Endothelial cell of hepatic sinusoid (primary cell): Measurements from ENCODE around the gene RAB11B.
"Not testable (repeated sequence)": the region's sequence is repeated elsewhere in the genome, so short reads cannot be mapped to it uniquely, and the experiment has no call there.

ENCODE experiments used
- in situ Hi-C: cut with HindIII; loops from 2 replicates; pipeline ENCODE4 v1.10.0; 2017; ENCODE audit warnings: low sequenced_read_pairs

RAB11B gene

DNA sequence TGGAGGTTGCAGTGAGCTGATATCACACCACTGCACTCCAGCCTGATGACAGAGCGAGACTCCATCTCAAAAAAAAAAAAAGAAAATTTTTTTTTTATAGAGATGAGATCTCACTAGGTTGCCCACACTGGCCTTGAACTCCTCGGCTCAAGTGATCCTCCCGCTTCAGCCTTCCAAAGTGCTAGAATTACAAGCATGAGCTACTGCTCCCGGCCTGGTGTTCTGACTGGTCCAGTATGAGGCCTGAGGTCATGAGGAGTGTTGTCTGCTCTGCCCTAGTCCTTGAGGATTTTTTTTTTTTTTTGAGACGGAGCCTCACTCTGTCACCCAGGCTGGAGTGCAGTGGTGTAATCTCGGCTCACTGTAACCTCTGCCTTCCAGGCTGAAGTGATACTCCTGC, 35.2 kb downstream of the RAB11B start:
- in situ Hi-C loops: not testable (repeated sequence)

DNA sequence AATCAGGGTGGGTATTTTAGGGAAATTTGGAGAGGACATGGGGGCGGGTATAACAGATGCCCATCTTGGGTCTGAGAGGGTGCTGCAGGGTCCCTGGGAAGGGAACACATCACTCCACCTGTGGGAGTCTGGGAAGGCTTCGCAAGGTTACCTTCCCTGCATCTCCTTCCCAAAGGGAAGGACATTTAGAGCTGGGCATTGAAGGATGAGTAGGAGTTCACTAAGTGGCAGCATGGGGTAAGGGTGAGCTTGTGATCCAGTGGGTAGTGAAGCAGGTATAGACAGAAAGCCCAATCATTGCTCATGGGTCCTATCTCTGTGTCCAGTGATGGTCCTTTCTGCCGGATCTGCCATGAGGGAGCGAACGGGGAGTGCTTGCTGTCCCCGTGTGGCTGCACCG, 36.1 kb downstream of the RAB11B start:
- in situ Hi-C loops: no loop called here

GRCh38 chr19:8429044-8429443, 38.9 kb downstream of the RAB11B start:
- in situ Hi-C loops: no loop called here

DNA sequence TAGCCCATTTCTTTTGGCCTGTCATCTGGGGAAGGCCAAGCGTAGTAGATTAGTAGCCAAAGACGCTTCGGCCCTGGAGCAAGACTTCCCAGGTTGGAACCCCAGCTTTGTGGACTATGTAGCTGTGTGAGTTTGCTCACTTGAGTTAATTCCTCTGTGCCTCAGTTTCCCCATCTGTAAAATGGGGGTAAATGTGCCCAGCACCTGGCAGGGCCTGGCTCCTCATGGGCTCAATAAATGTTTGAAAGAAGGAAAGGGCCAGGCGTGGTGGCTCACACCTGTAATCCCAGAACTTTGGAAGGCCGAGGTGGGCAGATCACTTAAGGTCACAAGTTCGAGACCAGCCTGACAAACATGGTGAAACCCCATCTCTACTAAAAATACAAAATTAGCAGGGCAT, 39.7 kb downstream of the RAB11B start:
- in situ Hi-C loops: no loop called here

DNA sequence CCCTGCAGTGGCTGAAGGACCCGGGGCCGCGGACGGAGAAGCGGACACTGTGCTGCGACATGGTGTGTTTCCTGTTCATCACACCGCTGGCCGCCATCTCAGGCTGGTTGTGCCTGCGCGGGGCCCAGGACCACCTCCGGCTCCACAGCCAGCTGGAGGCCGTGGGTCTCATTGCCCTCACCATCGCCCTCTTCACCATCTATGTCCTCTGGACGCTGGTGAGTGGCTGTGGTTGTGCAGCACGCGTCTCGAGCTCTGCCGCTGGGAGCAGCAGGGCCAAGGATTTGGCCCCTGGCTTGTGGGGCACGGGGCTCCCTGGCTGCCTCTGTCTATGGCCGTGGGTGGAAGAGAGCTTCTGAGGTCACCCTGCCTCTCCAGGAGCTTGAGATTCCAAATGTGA, 40.5 kb downstream of the RAB11B start:
- in situ Hi-C loops: no loop called here

DNA sequence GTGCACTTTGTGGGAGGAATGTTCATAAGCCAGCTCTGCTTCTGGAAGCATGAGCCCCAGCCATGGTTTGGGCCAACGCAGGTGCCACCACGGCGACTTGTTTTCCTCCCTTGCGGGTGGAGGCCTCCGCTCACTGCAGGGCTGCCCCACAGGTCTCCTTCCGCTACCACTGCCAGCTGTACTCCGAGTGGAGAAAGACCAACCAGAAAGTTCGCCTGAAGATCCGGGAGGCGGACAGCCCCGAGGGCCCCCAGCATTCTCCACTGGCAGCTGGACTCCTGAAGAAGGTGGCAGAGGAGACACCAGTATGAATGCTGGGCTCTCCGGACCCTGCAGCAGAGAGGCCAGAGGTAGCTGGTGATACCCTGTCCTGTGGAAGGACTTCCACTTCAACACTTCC, 48.1 kb downstream of the RAB11B start:
- in situ Hi-C loops: no loop called here

GRCh38 chr19:8441725-8442544, 51.8 kb downstream of the RAB11B start:
- in situ Hi-C loops: no loop called here

DNA sequence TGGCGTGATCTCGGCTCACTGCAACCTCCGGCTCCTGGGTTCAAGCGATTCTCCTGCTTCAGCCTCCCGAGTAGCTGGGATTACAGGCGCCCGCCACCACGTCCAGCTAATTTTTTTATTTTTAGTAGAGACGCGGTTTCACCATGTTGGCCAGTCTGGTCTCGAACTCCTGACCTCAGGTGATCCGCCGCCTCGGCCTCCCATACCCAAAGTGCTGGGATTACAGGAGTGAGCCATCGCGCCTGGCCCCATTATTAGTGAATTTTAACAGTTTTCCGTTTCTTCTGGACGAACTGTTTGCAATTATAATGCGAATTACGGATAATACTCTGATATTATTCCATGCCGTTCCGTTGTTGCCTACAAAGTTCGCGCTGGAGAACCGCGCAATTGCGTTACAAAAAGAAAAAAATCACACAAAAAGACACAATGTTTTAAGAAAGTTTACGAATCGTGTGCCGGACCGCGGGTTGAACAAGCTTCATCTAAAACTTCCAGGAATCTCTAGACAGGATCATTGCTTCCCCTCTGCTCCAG, 54.0 kb downstream of the RAB11B start:
- in situ Hi-C loops: not testable (repeated sequence)

DNA sequence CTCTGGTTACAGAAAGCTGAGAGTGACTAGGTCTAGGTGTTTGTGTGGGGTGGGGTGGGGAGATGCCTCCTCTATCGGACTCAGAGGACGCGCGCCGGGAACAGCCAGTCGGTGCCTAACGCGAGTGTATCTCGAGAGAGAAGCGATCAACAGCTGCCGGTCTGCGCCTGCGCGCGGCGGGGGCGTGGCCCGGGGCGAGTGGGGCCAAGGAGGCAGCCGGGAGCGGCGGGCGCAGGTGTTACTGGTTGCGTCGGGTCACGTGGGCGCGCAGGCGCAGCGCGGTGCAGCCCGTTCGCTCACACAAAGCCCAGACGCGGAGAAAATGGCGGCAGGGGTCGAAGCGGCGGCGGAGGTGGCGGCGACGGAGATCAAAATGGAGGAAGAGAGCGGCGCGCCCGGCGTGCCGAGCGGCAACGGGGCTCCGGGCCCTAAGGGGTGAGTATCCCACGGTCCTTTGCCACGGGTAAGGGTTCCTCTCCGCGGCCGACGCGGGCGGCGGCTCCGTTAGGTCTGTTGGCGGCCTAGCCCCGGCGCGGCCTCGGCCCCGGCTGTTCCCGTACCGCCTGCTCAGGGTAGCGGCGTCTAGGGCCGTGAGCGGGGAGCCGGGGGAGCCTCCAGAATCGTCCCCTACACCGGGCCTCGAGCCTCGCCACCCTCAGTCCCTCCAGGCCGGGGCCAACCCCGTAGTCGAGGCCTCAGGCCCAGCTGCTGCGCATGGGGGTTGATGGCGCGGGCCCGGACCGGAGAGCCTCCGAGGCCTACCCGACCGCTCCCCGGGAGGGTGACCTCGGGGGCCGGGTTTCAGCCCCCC, 54.7 kb downstream of the RAB11B start, which contains the start of gene HNRNPM:
TSS of gene HNRNPM (plus strand) at position 299 of the 811 bp plus-strand sequence. CDS start at position 323, 24 bp downstream.
- in situ Hi-C loops: loop anchor here (5.0 kb wide), 1 partner anchor 73 kb away; no protein-coding TSS in a partner anchor

DNA sequence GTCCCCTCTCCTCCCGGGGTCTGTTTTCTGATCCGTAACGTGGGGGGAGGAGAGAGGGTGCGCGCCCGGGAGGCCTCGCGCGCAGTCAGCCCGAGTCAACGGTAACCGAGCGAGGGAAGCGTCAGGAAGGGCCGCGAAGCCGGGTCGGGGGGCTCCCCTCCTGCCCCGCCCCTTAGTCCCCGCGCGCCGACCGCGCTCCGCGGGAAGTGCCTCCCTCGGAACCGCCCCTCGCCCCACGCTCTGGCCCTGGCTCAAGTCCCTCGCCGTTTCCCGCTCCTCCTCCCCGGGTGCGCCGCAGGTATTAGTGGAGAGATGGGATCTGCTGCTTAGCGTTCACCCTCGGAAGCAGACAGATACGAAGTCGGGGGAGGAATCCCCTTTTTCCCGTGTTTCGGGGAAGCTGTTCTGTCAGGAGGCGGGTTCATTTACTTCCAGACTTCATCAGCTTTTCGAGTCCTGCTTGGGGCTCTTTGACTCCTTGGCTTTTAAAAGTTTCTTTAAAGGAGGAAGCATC, 55.4 kb downstream of the RAB11B start:
- in situ Hi-C loops: loop anchor here (5.0 kb wide), 1 partner anchor 73 kb away; no protein-coding TSS in a partner anchor

DNA sequence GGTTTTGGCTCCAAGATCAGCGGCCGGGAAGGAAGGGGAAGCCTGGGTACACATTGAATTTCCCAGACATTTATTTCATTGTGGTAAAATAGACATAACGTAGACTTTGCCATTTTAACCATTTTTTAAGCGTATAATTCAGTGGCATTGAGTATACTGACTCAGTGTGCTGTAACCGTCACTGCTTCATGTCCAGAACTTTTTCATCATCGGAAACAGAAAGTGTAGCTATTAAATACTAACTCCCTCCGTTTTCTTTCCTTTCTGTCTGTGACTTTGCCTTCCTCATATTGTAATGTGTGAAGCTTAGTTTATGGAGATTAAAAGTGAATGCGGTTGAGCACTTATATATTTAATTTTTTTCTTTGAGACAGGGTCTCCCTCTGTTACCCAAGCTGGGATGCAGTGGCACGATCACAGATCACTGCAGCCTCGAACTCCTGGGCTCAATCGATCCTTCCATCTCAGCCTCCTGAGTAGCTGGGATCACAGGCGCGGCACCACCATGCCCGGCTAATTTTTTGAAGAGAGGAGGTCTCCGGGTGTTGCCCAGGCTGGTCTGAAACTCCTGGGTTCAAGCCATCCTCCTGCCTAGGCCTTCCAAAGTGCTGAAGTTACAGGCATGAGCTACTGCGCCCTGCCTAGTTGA, 56.0 kb downstream of the RAB11B start:
- in situ Hi-C loops: loop anchor here (5.0 kb wide), 1 partner anchor 74 kb away; no protein-coding TSS in a partner anchor

GRCh38 chr19:8449830-8450229, 59.7 kb downstream of the RAB11B start:
- in situ Hi-C loops: loop anchor here (5.0 kb wide), 1 partner anchor 78 kb away; no protein-coding TSS in a partner anchor

DNA sequence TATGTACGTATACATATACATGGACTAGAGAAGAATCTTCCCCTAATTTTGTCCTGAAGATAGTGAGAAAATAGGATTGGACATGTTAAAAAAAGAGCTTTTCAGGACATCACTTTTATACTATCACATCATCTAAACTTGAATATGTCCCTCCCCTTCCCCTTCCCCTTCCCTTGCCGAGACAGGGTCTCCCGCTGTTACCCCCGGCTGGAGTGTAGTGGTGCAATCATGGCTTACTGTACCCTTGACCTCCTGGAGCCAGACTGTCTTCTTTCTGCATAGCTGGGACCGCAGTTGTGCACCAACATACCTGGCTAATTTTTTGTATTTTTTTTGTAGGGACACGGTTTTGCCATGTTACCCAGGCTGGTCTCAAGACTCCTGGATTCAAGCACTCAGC, 61.2 kb downstream of the RAB11B start:
- in situ Hi-C loops: no loop called here

DNA sequence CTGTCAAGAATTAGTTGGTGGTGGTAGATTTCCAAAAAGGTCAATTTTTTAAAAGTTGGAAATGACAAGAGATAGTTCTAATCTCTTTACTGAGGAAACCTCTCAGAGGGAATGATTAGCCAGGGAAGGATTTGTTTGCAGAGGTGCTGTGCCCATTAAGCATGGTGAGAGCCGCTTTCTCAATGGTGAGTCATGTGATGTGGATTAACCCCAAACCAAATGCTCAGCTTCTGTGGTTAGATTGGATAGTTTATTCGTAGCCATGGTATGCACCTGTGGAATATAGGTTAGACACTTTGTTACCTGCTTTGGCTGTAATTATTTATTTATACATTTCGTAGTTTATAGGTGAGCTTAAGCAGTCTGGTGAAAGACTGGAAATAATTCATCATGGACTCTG, 61.7 kb downstream of the RAB11B start:
- in situ Hi-C loops: no loop called here

DNA sequence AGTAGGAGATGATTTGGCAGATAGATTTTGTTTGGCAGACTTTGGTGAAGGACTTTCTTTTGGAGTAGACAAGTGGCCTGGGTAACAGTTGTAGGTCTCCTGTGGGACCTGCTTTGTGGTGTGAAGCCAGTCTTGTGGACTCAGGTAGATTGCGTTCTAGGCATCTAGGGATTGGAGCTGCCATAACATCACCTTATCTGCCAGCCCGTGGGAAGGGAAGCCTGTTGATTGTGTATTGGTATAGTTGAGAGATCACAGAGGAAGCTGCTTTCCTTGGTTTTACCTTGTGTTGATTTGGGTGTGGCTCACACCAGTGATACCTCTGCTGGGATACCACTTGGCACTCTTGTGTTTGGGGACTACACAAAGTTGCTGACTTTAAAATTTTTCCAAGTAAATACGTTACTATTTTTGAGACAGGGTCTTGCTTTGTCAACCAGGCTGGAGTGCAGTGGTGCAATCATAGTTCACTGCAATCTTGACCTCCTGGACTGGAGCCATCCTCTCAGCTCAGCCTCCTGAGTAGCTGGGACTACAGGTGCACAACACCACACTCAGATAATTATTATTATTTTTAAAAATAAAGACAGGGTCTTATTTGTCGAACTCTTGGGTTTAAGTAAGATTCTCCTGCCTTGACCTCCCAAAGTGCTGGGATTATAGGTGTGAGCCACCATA, 62.4 kb downstream of the RAB11B start:
- in situ Hi-C loops: no loop called here

DNA sequence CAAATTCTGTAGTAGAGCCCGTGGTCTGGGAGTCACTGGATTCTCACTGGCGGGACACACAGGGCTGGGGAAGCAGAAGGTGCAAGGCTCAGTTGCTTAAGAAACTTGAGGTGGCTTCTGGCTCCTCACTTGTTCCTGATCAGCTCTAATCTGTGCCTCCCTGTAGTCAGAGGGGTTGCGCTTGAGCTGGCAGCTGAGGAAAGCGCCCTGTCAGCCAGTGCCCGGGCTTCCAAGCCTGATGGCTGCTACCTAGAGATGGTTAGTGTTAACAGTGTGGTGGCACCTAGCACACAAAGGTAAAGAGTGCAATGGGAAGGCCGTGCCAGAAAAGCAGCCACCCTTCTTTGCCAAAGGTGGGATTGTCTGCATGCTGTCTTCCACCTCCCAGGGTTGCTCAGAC, 63.5 kb downstream of the RAB11B start:
- in situ Hi-C loops: no loop called here
